ENCODE results near the gene PLXND1.

The PLXND1 gene

GRCh38 chr3:129626744-129627349, 20.4 kb upstream of the PLXND1 start:
- peak; percentile 94 for DNase-seq (ENCODE audit: low spot score)

- DNase-seq (ENCODE audit: low spot score), result peak; percentile 15
These were observed 18.8 kb upstream of the PLXND1 start for GRCh38 chr3:129625072-129625874.

GRCh38 chr3:129624347-129625071, 18.0 kb upstream of the PLXND1 start:
- peak; percentile 2 for DNase-seq (ENCODE audit: low spot score)

GRCh38 chr3:129623447-129624118, 17.1 kb upstream of the PLXND1 start:
- DNase-seq (ENCODE audit: low spot score), result peak; percentile 2

- DNase-seq (ENCODE audit: low spot score), result peak; percentile 2
These were observed 16.5 kb upstream of the PLXND1 start for GRCh38 chr3:129622933-129623332.

GRCh38 chr3:129622226-129622874, 15.9 kb upstream of the PLXND1 start:
- peak; percentile 1 for DNase-seq (ENCODE audit: low spot score)

- peak; percentile 2 for DNase-seq (ENCODE audit: low spot score)
These were observed 15.2 kb upstream of the PLXND1 start for GRCh38 chr3:129621626-129622225.

- no peak for DNase-seq (ENCODE audit: low spot score)
These were observed 14.5 kb upstream of the PLXND1 start for GRCh38 chr3:129620828-129621559.

GRCh38 chr3:129619726-129620162, 13.3 kb upstream of the PLXND1 start:
- DNase-seq (ENCODE audit: low spot score), result no peak

- DNase-seq (ENCODE audit: low spot score), result no peak
These were observed 12.6 kb upstream of the PLXND1 start for GRCh38 chr3:129618901-129619671.

GRCh38 chr3:129618186-129618820, 11.8 kb upstream of the PLXND1 start:
- DNase-seq (ENCODE audit: low spot score), result no peak

GRCh38 chr3:129617381-129618185, 11.1 kb upstream of the PLXND1 start:
- DNase-seq (ENCODE audit: low spot score), result no peak

- DNase-seq (ENCODE audit: low spot score), result peak; percentile 64
These were observed 10.2 kb upstream of the PLXND1 start for GRCh38 chr3:129616713-129617112.

- DNase-seq (ENCODE audit: low spot score), result no peak
These were observed 9.8 kb upstream of the PLXND1 start for GRCh38 chr3:129616291-129616690.

GRCh38 chr3:129615751-129616281, 9.3 kb upstream of the PLXND1 start:
- DNase-seq (ENCODE audit: low spot score), result no peak

- no peak for DNase-seq (ENCODE audit: low spot score)
These were observed 8.5 kb upstream of the PLXND1 start for GRCh38 chr3:129614927-129615363.

GRCh38 chr3:129614435-129614834, 8.0 kb upstream of the PLXND1 start:
- no peak for DNase-seq (ENCODE audit: low spot score)

GRCh38 chr3:129613367-129613740, 6.9 kb upstream of the PLXND1 start:
- no peak for DNase-seq (ENCODE audit: low spot score)

All from AG08396 (cell line).